HEK293 (cell line): ENCODE measurements around the gene LRBA.
A peak's percentile ranks its signal among the peaks of the same experiment; 100 is the strongest.

Experiments
- CTCF ChIA-PET: fragments of 350-600 bp; formaldehyde crosslinking; extraction: SDS; loops from one replicate; lab custom pipeline; 2021; ENCODE audit warnings: antibody characterized with exemption; lab: Yijun Ruan, JAX
- POLR2A ChIA-PET: fragments of 300-600 bp; formaldehyde crosslinking; extraction: SDS; loops from one replicate; lab custom pipeline; 2020; ENCODE audit warnings: antibody characterized with exemption, inconsistent platforms; lab: Yijun Ruan, JAX
- H3K27ac ChIP-seq: fragments of 200-500 bp; sonication (Bioruptor generic); 2 replicates; pipeline ENCODE4 v1.5.1; 2014; ENCODE audit warnings: low read depth, low read length, control low read depth, inconsistent platforms; ENCODE audit errors: extremely low read depth
- H3K36me3 ChIP-seq, 2 experiments: fragments of 200-500 bp in 1 of 2; sonication (Bioruptor generic) in 1 of 2; 1 replicate in 1 of 2; 2 replicates in 1 of 2; pipeline ENCODE4 v1.5.1; 2014 to 2017; ENCODE audit warnings: inconsistent platforms in 2 of 2, low read length in 2 of 2; ENCODE audit not compliant: control insufficient read depth in 2 of 2, insufficient read depth in 1 of 2
- H3K4me1 ChIP-seq: fragments of 200-500 bp; sonication (Bioruptor generic); 2 replicates; pipeline ENCODE4 v1.5.1; 2014; ENCODE audit warnings: mild to moderate bottlenecking, low read length, inconsistent platforms; ENCODE audit not compliant: control insufficient read depth, insufficient read depth
- H3K4me3 ChIP-seq: 2 replicates; pipeline ENCODE4 v1.5.1; 2011; ENCODE audit warnings: low read depth, mild to moderate bottlenecking, control low read depth, low read length, moderate library complexity
- H3K9me3 ChIP-seq: fragments of 200-500 bp; sonication (Bioruptor generic); 2 replicates; pipeline ENCODE4 v1.5.1; 2014; ENCODE audit warnings: low read depth, low read length, inconsistent platforms; ENCODE audit not compliant: control insufficient read depth, insufficient read depth
- BCL6B ChIP-seq: fragments of 450-650 bp; formaldehyde crosslinking; IDR thresholded peaks from 2 replicates; pipeline ENCODE4 v1.5.1; 2017; ENCODE audit warnings: missing biosample characterization, missing genetic modification characterization
- EGR2 ChIP-seq: fragments of 450-650 bp; formaldehyde crosslinking; IDR thresholded peaks from 2 replicates; pipeline ENCODE4 v1.5.1; 2016; ENCODE audit warnings: low read depth, missing biosample characterization, missing genetic modification characterization
- KLF10 ChIP-seq: fragments of 450-650 bp; IDR thresholded peaks from 2 replicates; pipeline ENCODE4 v1.5.1; 2018; ENCODE audit warnings: missing biosample characterization, mild to moderate bottlenecking, missing genetic modification characterization
- KLF16 ChIP-seq: fragments of 450-650 bp; formaldehyde crosslinking; IDR thresholded peaks from 2 replicates; pipeline ENCODE4 v1.5.1; 2017; ENCODE audit warnings: missing biosample characterization, missing genetic modification characterization
- REPIN1 ChIP-seq: fragments of 450-650 bp; formaldehyde crosslinking; IDR thresholded peaks from 2 replicates; pipeline ENCODE4 v1.5.1; 2017; ENCODE audit warnings: missing biosample characterization, missing genetic modification characterization, low read depth
- SP3 ChIP-seq: fragments of 450-650 bp; formaldehyde crosslinking; IDR thresholded peaks from 2 replicates; pipeline ENCODE4 v1.5.1; 2016; ENCODE audit warnings: missing biosample characterization, missing genetic modification characterization
- TSHZ1 ChIP-seq: fragments of 450-650 bp; formaldehyde crosslinking; IDR thresholded peaks from 2 replicates; pipeline ENCODE4 v1.5.1; 2016; ENCODE audit warnings: missing biosample characterization, missing genetic modification characterization, borderline replicate concordance
- ZBTB1 ChIP-seq: fragments of 450-650 bp; formaldehyde crosslinking; IDR thresholded peaks from 2 replicates; pipeline ENCODE4 v1.5.1; 2016; ENCODE audit warnings: missing biosample characterization, missing genetic modification characterization
- ZBTB10 ChIP-seq: fragments of 450-650 bp; formaldehyde crosslinking; IDR thresholded peaks from 2 replicates; pipeline ENCODE4 v1.5.1; 2016; ENCODE audit warnings: missing biosample characterization, missing genetic modification characterization
- ZBTB8A ChIP-seq: fragments of 450-650 bp; formaldehyde crosslinking; IDR thresholded peaks from 2 replicates; pipeline ENCODE4 v1.5.1; 2016; ENCODE audit warnings: missing biosample characterization, missing genetic modification characterization
- ZIC2 ChIP-seq: fragments of 450-650 bp; formaldehyde crosslinking; IDR thresholded peaks from 2 replicates; pipeline ENCODE4 v1.5.1; 2016; ENCODE audit warnings: missing biosample characterization, missing genetic modification characterization
- ZNF121 ChIP-seq: fragments of 450-650 bp; formaldehyde crosslinking; IDR thresholded peaks from 2 replicates; pipeline ENCODE4 v1.5.1; 2016; ENCODE audit warnings: missing biosample characterization, missing genetic modification characterization
- ZNF324 ChIP-seq: fragments of 450-650 bp; formaldehyde crosslinking; IDR thresholded peaks from 2 replicates; pipeline ENCODE4 v1.5.1; 2016; ENCODE audit warnings: missing biosample characterization, missing genetic modification characterization
- ZNF544 ChIP-seq: fragments of 450-650 bp; formaldehyde crosslinking; IDR thresholded peaks from 2 replicates; pipeline ENCODE4 v1.5.0; 2017; ENCODE audit warnings: missing biosample characterization, missing genetic modification characterization
- ZNF629 ChIP-seq: fragments of 450-650 bp; formaldehyde crosslinking; IDR thresholded peaks from 2 replicates; pipeline ENCODE4 v1.5.1; 2017; ENCODE audit warnings: missing biosample characterization, missing genetic modification characterization

LRBA gene

DNA sequence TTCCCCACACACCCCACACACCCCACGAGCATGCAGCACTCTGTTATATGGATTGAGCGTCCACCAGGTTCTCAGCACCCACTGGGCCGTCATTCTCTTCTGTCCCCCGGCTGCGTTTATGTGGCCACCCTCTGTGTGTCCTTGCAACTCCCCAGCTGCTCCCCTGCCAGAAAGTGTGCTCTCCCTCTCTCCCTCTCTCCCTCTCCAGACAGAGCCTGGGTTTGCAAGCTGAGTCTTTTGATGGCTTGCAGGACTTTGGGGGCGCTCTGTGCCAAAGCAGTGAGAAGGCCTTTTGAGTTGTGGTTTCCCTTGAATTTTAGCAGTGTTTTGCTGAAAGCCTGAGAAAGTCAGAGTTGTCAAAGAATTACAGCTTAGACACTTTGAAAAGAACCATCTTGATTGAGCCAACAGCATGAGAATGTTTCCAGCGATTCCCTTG lies 763.3 kb downstream of the LRBA start:
- Histone ChIP-seq H3K27ac (no peak overlapping the region), H3K36me3 (peaks cover 0 to 21% of the 10 kb centered on the region in 2 experiments; a peak in 1 of 3 replicates), H3K4me3 (no peak overlapping the region), H3K4me1 (no peaks in the 10 kb centered on the region)
- POLR2A ChIA-PET = no interaction called here
- TF ChIP-seq ZBTB8A (tag by site-specific recombination) (no peak), ZBTB1 (tag by site-specific recombination) (no peak), EGR2 (no peak), TSHZ1 (no peak), REPIN1 (tag by site-specific recombination) (no peak), KLF16 (no peak), ZIC2 (peak; percentile 45), ZBTB10 (tag by site-specific recombination) (peak; percentile 38; the same call in 1 of the 2 replicates), KLF10 (tag by site-specific recombination) (no peak), ZNF324 (tag by site-specific recombination) (no peak)
- TF ChIP-seq, all 188 proteins: peak for 2
- no peaks in the 10 kb centered on the region for H3K9me3 ChIP-seq
- CTCF ChIA-PET = interaction anchor here (2.5 kb wide), 1 partner anchor 9 kb away, joined by 10 read pairs; no protein-coding TSS in a partner anchor

- no peaks in the 10 kb centered on the region for H3K9me3 ChIP-seq
- ChIA-PET POLR2A (no interaction called here), CTCF (no interaction called here)
- H3K27ac ChIP-seq = no peak overlapping the region
- no peaks in the 10 kb centered on the region for H3K4me1 ChIP-seq
- no peak overlapping the region for H3K4me3 ChIP-seq
- TF ChIP-seq SP3 = no peak
- TF ChIP-seq ZNF544 = no peak
- no peak for TF ChIP-seq ZNF121 (tag by site-specific recombination)
- no peak for TF ChIP-seq ZNF629 (tag by site-specific recombination)
- TF ChIP-seq BCL6B = no peak
- H3K36me3 ChIP-seq = peaks cover 0 to 20% of the 10 kb centered on the region in 2 experiments; a peak in 1 of 3 replicates
Observed at GRCh38 chr4:150250998-150251651, 764.0 kb downstream of the LRBA start.
